ENCODE results near the gene AATF.

- no peak for TF ChIP-seq EZH2phosphoT487 (IDR thresholded peaks at IDR 0.05; ENCODE audit: insufficient read depth, low read depth)
- TF ChIP-seq EZH2 (IDR thresholded peaks at IDR 0.05; ENCODE audit: insufficient read depth, poor library complexity, severe bottlenecking) = no peak
Measured at GRCh38 chr17:37028040-37028439, 79.3 kb downstream of the AATF start.
